ENCODE results near the gene BLMH.

DNA sequence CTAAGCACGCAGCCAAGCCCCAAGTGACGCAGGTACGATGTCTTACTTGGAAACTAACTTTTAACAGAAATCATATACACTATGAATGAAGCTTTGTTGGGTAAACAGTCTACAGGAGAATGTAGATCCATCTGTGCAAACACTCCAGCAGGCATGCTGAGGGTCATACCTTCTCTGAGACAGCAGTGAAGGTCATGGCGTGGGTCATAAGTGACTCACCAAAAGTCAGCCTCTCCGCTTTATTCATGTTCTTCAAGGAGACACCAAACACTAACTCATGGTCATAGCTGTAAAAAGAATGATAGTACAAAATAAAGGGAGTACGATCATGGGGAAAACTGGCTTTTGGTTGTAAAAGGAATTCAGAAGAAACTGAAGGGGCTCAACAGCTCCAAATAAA lies 20.6 kb downstream of the BLMH start:
- TF ChIP-seq EGR1 (IDR thresholded peaks at IDR 0.05; ENCODE audit: low read depth in 2 of 2) (no peak), CTCF (IDR thresholded peaks at IDR 0.05; ENCODE audit: low read depth, low read length, missing input control) (no peak), RAD21 (IDR thresholded peaks at IDR 0.05) (no peak), RXRA (IDR thresholded peaks at IDR 0.05) (no peak)
- TF ChIP-seq, protein P1, sequence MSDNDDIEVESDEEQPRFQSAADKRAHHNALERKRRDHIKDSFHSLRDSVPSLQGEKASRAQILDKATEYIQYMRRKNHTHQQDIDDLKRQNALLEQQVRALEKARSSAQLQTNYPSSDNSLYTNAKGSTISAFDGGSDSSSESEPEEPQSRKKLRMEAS (IDR thresholded peaks at IDR 0.05): no peak
